Lower leg skin (tissue), 3 donors: ENCODE results near the gene USP40.

Experiments used
- POLR2A ChIP-seq, 2 donors: fragments of 450-650 bp; IDR thresholded peaks; one replicate each; pipeline ENCODE4 v1.6.1; 2016 to 2017; ENCODE audit warnings: antibody characterized with exemption in 2 of 2, mild to moderate bottlenecking in 1 of 2, moderate library complexity in 1 of 2
- TF ChIP-seq, protein P1 (sequence below), 3 donors: fragments of 450-650 bp; IDR thresholded peaks; one replicate each; pipeline ENCODE4 v1.5.1; 2016; ENCODE audit warnings: antibody characterized with exemption in 3 of 3, mild to moderate bottlenecking in 3 of 3, moderate library complexity in 2 of 3

DNA sequence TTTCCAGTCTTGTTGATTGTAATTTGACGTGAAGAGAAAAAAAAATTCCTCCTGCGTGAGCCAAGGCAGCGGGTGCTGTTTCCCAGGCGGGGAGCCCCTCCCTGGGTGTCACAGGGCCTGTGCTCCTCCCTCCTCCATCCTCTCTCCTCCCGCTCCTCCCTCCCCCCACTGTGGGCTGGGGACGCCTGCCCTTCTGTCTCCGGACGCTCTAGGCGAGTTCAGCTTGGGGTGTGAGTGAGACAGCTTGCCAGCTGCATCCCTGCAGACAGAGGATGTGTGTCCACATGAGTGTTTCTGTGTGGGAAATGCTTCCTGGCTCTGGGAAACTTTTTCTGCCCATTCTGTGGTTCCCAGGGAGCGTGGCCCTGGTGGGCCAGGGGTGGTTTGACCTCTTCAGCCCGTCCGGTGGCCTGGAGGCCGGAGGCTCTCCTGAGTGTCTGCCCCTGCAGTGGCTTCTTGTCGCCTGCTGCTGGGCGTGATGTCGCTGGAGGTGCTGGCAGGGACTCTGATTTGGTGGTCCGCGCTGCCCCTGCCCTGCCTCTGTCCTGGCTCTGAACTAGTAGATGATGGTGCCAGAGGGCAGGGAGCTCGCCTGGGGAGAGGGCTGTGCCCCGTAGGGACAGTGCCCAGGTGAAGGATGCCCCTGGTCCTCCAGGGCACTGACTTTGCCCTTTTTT, 96.4 kb downstream of the USP40 start:
- TF ChIP-seq, protein P1, sequence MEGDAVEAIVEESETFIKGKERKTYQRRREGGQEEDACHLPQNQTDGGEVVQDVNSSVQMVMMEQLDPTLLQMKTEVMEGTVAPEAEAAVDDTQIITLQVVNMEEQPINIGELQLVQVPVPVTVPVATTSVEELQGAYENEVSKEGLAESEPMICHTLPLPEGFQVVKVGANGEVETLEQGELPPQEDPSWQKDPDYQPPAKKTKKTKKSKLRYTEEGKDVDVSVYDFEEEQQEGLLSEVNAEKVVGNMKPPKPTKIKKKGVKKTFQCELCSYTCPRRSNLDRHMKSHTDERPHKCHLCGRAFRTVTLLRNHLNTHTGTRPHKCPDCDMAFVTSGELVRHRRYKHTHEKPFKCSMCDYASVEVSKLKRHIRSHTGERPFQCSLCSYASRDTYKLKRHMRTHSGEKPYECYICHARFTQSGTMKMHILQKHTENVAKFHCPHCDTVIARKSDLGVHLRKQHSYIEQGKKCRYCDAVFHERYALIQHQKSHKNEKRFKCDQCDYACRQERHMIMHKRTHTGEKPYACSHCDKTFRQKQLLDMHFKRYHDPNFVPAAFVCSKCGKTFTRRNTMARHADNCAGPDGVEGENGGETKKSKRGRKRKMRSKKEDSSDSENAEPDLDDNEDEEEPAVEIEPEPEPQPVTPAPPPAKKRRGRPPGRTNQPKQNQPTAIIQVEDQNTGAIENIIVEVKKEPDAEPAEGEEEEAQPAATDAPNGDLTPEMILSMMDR (IDR thresholded peaks at IDR 0.05), result no peak
- no peak for TF ChIP-seq POLR2A (IDR thresholded peaks at IDR 0.05)
